CD4-positive, CD25-positive, alpha-beta regulatory T cell (primary cell): ENCODE data around the gene SLC46A1. TPM values are rescaled to one million over a fixed set of nuclear protein-coding genes. Genes with fewer than 3 reads are reported as not detected.

Source experiments
- ATAC-seq, 2 donors: fragments of 150-1000 bp; cut with Tn5 transposase; one replicate each; pipeline ENCODE4 v1.10.0; 2021; ENCODE audit warnings: low read depth in 2 of 2, moderate number of reproducible peaks in 2 of 2, moderate library complexity in 1 of 2
- DNase-seq, 3 donors: peaks; one replicate each; pipeline versions ENCODE4 v3.0.0 to v3.0.0-alpha.2; 2012 to 2022; ENCODE audit warnings: mixed read lengths in 1 of 3
- H3K27ac ChIP-seq: one replicate; pipeline ENCODE4 v1.7.0; 2013; ENCODE audit warnings: mild to moderate bottlenecking, low read length; ENCODE audit not compliant: insufficient read depth, poor library complexity, severe bottlenecking
- H3K27me3 ChIP-seq: one replicate; pipeline ENCODE4 v1.7.0; 2013; ENCODE audit warnings: low read length; ENCODE audit not compliant: control insufficient read depth, insufficient read depth
- H3K36me3 ChIP-seq: one replicate; pipeline ENCODE4 v1.7.0; 2013; ENCODE audit warnings: mild to moderate bottlenecking, low read length, moderate library complexity; ENCODE audit not compliant: control insufficient read depth, insufficient read depth
- H3K4me1 ChIP-seq: 2 replicates; pipeline ENCODE4 v1.7.0; 2013; ENCODE audit warnings: mild to moderate bottlenecking, low read length; ENCODE audit not compliant: insufficient read depth, control insufficient read depth, poor library complexity, severe bottlenecking
- H3K4me3 ChIP-seq: one replicate; pipeline ENCODE4 v1.7.0; 2013; ENCODE audit warnings: low read depth, mild to moderate bottlenecking, low read length, moderate library complexity
- H3K9me3 ChIP-seq, 2 experiments: 1 replicate in 1 of 2; 2 replicates in 1 of 2; pipeline ENCODE4 v1.7.0; 2013; ENCODE audit warnings: low read length in 2 of 2, mild to moderate bottlenecking in 1 of 2, moderate library complexity in 1 of 2; ENCODE audit not compliant: control insufficient read depth in 2 of 2
- H3K27ac Mint-ChIP-seq, 3 donors: one replicate each; pipeline ENCODE4 v1.8.0; 2020 to 2022; ENCODE audit warnings: mild to moderate bottlenecking in 3 of 3, mixed read lengths in 3 of 3, moderate library complexity in 2 of 3
- H3K27me3 Mint-ChIP-seq: one replicate; pipeline ENCODE4 v1.8.0; 2022; ENCODE audit warnings: mild to moderate bottlenecking, mixed read lengths
- H3K36me3 Mint-ChIP-seq: one replicate; pipeline ENCODE4 v1.8.0; 2020; ENCODE audit warnings: mixed read lengths
- H3K4me1 Mint-ChIP-seq, 4 donors: one replicate each; pipeline ENCODE4 v1.8.0; 2020 to 2022; ENCODE audit warnings: mixed read lengths in 4 of 4, mild to moderate bottlenecking in 1 of 4
- H3K4me3 Mint-ChIP-seq, 4 donors: one replicate each; pipeline ENCODE4 v1.8.0; 2020 to 2022; ENCODE audit warnings: mild to moderate bottlenecking in 4 of 4, mixed read lengths in 4 of 4, moderate library complexity in 3 of 4
- H3K9me3 Mint-ChIP-seq, 7 donors: one replicate each; pipeline ENCODE4 v1.8.0; 2020 to 2022; ENCODE audit warnings: mixed read lengths in 7 of 7, mild to moderate bottlenecking in 3 of 7, moderate library complexity in 2 of 7
- polyA plus RNA-seq, 4 donors: library from polyadenylated mRNA; unstranded; fragments of 300-500 nt; fragmentation: Illumina TruSeq; gene quantifications; one replicate each; pipeline ENCODE4 v1.2.3, GENCODE V29; 2021
- total RNA-seq: library from RNA; stranded (reverse); gene quantifications from one replicate; pipeline ENCODE4 v1.2.3, GENCODE V29; 2022

Gene SLC46A1
- total and polyA plus RNA-seq, 5 donors from 2014 or later: 0.49 to 2.8 (median 1.4) TPM; not detected in 1

- H3K27me3 Mint-ChIP-seq: no peaks in the 10 kb centered on the region
- H3K36me3 ChIP-seq: peaks cover 93% of the 10 kb centered on the region
- DNase-seq (no peak), ATAC-seq (no peak)
- no peak overlapping the region for H3K27ac ChIP-seq
- H3K27ac Mint-ChIP-seq: no peak overlapping the region
- no peaks in the 10 kb centered on the region for H3K9me3 ChIP-seq
- H3K4me1 Mint-ChIP-seq: no peaks in the 10 kb centered on the region
- no peak overlapping the region for H3K4me3 ChIP-seq
- no peak overlapping the region for H3K4me3 Mint-ChIP-seq
- no peaks in the 10 kb centered on the region for H3K9me3 Mint-ChIP-seq
- H3K27me3 ChIP-seq: no peaks in the 10 kb centered on the region
- H3K36me3 Mint-ChIP-seq: peaks cover 28% of the 10 kb centered on the region
- H3K4me1 ChIP-seq: no peaks in the 10 kb centered on the region
Measured at GRCh38 chr17:28346199-28346580, 59.8 kb downstream of the SLC46A1 start.

GRCh38 chr17:28345419-28346198 lies 60.4 kb downstream of the SLC46A1 start:
- H3K27me3 ChIP-seq: no peaks in the 10 kb centered on the region
- H3K36me3 Mint-ChIP-seq: peaks cover 22% of the 10 kb centered on the region
- H3K4me1 Mint-ChIP-seq: no peaks in the 10 kb centered on the region
- H3K36me3 ChIP-seq: peaks cover 93% of the 10 kb centered on the region
- H3K27ac ChIP-seq: no peak overlapping the region
- H3K4me3 Mint-ChIP-seq: no peak overlapping the region
- no peak overlapping the region for H3K4me3 ChIP-seq
- no peaks in the 10 kb centered on the region for H3K27me3 Mint-ChIP-seq
- ATAC-seq (no peak), DNase-seq (no peak)
- no peaks in the 10 kb centered on the region for H3K4me1 ChIP-seq
- H3K27ac Mint-ChIP-seq: peak overlapping the region in 1 of 3 donors; percentile 32
- no peaks in the 10 kb centered on the region for H3K9me3 Mint-ChIP-seq
- H3K9me3 ChIP-seq: no peaks in the 10 kb centered on the region

Other genes with a start within 250 kb of the SLC46A1 start
- 4.1 TPM for gene TMEM97, start 87.0 kb downstream of the SLC46A1 start, total RNA-seq
- gene TMEM97, start 87.0 kb downstream of the SLC46A1 start, polyA plus RNA-seq: 1 to 10 TPM; 6.6 to 9.5 (median 7.5) TPM
- 44.1 TPM for gene IFT20, start 70.7 kb downstream of the SLC46A1 start, total RNA-seq
- 10 to 100 TPM; 36.9 to 55.5 (median 44.4) TPM for gene IFT20, start 70.7 kb downstream of the SLC46A1 start, polyA plus RNA-seq
- 15.7 TPM for gene TNFAIP1, start 70.5 kb downstream of the SLC46A1 start, total RNA-seq
- 10 to 100 TPM in 1 of 4 donors, 1 to 10 TPM in 3; 6.5 to 10.5 (median 8.8) TPM for gene TNFAIP1, start 70.5 kb downstream of the SLC46A1 start, polyA plus RNA-seq
- gene POLDIP2, start 48.7 kb downstream of the SLC46A1 start, total RNA-seq: 29.4 TPM
- 10 to 100 TPM; 70.2 to 88.5 (median 74.7) TPM for gene POLDIP2, start 48.7 kb downstream of the SLC46A1 start, polyA plus RNA-seq
- gene SEBOX, start 41.0 kb downstream of the SLC46A1 start, total RNA-seq: not detected
- not detected for gene SEBOX, start 41.0 kb downstream of the SLC46A1 start, polyA plus RNA-seq
- gene VTN, start 35.9 kb downstream of the SLC46A1 start, total RNA-seq: not detected
- gene VTN, start 35.9 kb downstream of the SLC46A1 start, polyA plus RNA-seq: under 1 TPM in 3 of 4 donors, not detected in 1; 0.10 to 0.18 (median 0.17) TPM
- gene SARM1, start 34.5 kb downstream of the SLC46A1 start, total RNA-seq: 21.7 TPM
- gene SARM1, start 34.5 kb downstream of the SLC46A1 start, polyA plus RNA-seq: 1 to 10 TPM; 7.2 to 8.5 (median 7.9) TPM
- not detected for gene SLC13A2, start 67.4 kb upstream of the SLC46A1 start, total RNA-seq
- not detected for gene SLC13A2, start 67.4 kb upstream of the SLC46A1 start, polyA plus RNA-seq
- not detected for gene FOXN1, start 100.1 kb upstream of the SLC46A1 start, total RNA-seq
- gene FOXN1, start 100.1 kb upstream of the SLC46A1 start, polyA plus RNA-seq: not detected
- 66.9 TPM for gene UNC119, start 146.4 kb upstream of the SLC46A1 start, total RNA-seq
- gene UNC119, start 146.4 kb upstream of the SLC46A1 start, polyA plus RNA-seq: 10 to 100 TPM; 29.5 to 35.0 (median 31.2) TPM
- 59.7 TPM for gene PIGS, start 165.3 kb upstream of the SLC46A1 start, total RNA-seq
- gene PIGS, start 165.3 kb upstream of the SLC46A1 start, polyA plus RNA-seq: 10 to 100 TPM; 53.3 to 82.6 (median 67.1) TPM
- gene ALDOC, start 170.7 kb upstream of the SLC46A1 start, total RNA-seq: 33.0 TPM
- 100 to 1,000 TPM in 1 of 4 donors, 10 to 100 TPM in 3; 68.2 to 109 (median 92.4) TPM for gene ALDOC, start 170.7 kb upstream of the SLC46A1 start, polyA plus RNA-seq
- gene SPAG5, start 192.8 kb upstream of the SLC46A1 start, total RNA-seq: 37.7 TPM
- gene SPAG5, start 192.8 kb upstream of the SLC46A1 start, polyA plus RNA-seq: 1 to 10 TPM in 3 of 4 donors, under 1 TPM in 1; 0.84 to 2.2 (median 1.8) TPM
- gene RSKR, start 208.0 kb upstream of the SLC46A1 start, total RNA-seq: 15.2 TPM
- under 1 TPM in 3 of 4 donors, not detected in 1; 0.08 to 0.78 (median 0.10) TPM for gene RSKR, start 208.0 kb upstream of the SLC46A1 start, polyA plus RNA-seq
- gene BLTP2, start 238.9 kb upstream of the SLC46A1 start, total RNA-seq: 149 TPM
- gene BLTP2, start 238.9 kb upstream of the SLC46A1 start, polyA plus RNA-seq: 10 to 100 TPM; 30.7 to 42.3 (median 33.1) TPM